ENCODE data around the gene RREB1. TPM values are rescaled to one million over a fixed set of nuclear protein-coding genes. Genes with fewer than 3 reads are reported as not detected.

The RREB1 gene
- total and polyA plus RNA-seq, 2 experiments from 2014 or later = 6.4 to 12.4 TPM

DNA sequence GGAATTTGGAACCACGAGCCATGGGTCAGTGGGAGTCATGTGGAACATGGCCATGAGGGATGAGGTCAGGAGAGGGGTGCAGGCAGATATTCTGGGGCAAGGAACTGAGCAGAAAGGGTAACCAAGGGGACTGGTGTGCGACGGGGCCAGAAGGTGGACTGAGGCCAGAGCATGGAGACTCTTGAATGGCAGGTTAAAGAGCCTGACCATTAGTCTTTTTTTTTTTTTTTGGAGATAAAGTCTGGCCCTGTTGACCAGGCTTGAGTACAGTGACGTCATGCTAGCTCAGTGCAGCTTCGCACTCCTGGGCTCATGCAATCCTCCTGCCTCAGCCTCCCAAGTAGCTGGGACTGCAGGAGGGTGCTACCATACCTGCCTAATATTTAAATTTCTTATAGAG lies 64.0 kb downstream of the RREB1 start:
- in situ Hi-C loops (cut with MboI) = no loop called here
- H3K9me2 ChIP-seq (ENCODE audit: insufficient read depth) = no peaks in the 10 kb centered on the region
- no peak for TF ChIP-seq EZH2phosphoT487 (IDR thresholded peaks at IDR 0.05; ENCODE audit: insufficient read depth, low read depth)
- no peak for TF ChIP-seq EZH2 (IDR thresholded peaks at IDR 0.05; ENCODE audit: insufficient read depth, poor library complexity, severe bottlenecking)
- no peaks in the 10 kb centered on the region for H4K20me1 ChIP-seq (ENCODE audit: insufficient read depth)
- 91% methylated on average over 5 of the region's 5 CpGs for WGBS, 2 experiments (ENCODE audit: low coverage in 1 of 2, low lambda C conversion rate in 2 of 2, missing lambda C conversion rate in 2 of 2)
- no peak overlapping the region for H3K9ac ChIP-seq
- no peak overlapping the region for H2AFZ ChIP-seq
- H3K9me3 ChIP-seq (ENCODE audit: low read depth) = no peaks in the 10 kb centered on the region
- H3K4me2 ChIP-seq (ENCODE audit: unreplicated experiment) = no peak overlapping the region
- H3K79me2 ChIP-seq (ENCODE audit: insufficient read depth) = peaks cover 100% of the 10 kb centered on the region
- H3F3A ChIP-seq (ENCODE audit: insufficient read depth) = peaks cover 20% of the 10 kb centered on the region; the same call in 1 of the 2 replicates
- H3K4me1 ChIP-seq (ENCODE audit: insufficient read depth) = peaks cover 52% of the 10 kb centered on the region
- no peaks in the 10 kb centered on the region for H3K27me3 ChIP-seq (replicated peaks; ENCODE audit: insufficient read depth)
- no peak overlapping the region for H3K27ac ChIP-seq
- H3K36me3 ChIP-seq (ENCODE audit: low read depth) = no peaks in the 10 kb centered on the region
- no peak for DNase-seq
- H3K4me3 ChIP-seq = no peak overlapping the region

DNA sequence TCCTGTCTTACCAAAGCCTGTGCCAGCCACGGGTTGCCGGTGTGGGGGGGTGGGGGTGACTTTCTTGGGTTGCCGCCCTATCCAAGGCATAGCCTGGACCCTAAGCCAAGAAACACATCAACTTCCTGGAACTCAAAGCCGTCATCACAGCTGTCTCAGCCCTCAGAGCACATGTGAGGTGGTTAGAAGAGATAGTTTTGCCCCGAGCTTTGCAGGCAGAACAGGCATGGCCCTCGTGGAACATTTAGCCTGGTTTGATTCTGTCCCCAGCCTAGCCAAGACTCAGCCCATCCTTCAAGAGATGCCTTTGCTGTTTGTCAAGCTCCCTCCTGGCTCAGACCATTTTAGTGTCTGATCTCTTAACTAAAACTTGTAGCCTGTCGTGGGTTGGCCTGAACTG lies 64.9 kb downstream of the RREB1 start:
- H3K36me3 ChIP-seq (ENCODE audit: low read depth) = no peaks in the 10 kb centered on the region; the same call in 1 of the 2 replicates
- no peaks in the 10 kb centered on the region for H3K9me3 ChIP-seq (ENCODE audit: low read depth)
- H2AFZ ChIP-seq = no peak overlapping the region
- in situ Hi-C loops (cut with MboI) = no loop called here
- no peak overlapping the region for H3K9ac ChIP-seq
- H3K4me1 ChIP-seq (ENCODE audit: insufficient read depth) = peaks cover 52% of the 10 kb centered on the region
- peak; percentile 71 for DNase-seq
- no peaks in the 10 kb centered on the region for H4K20me1 ChIP-seq (ENCODE audit: insufficient read depth)
- no peaks in the 10 kb centered on the region for H3K9me2 ChIP-seq (ENCODE audit: insufficient read depth)
- no peaks in the 10 kb centered on the region for H3K27me3 ChIP-seq (replicated peaks; ENCODE audit: insufficient read depth)
- TF ChIP-seq EZH2 (IDR thresholded peaks at IDR 0.05; ENCODE audit: insufficient read depth, poor library complexity, severe bottlenecking) = no peak
- TF ChIP-seq EZH2phosphoT487 (IDR thresholded peaks at IDR 0.05; ENCODE audit: insufficient read depth, low read depth) = no peak
- no peak overlapping the region for H3K4me3 ChIP-seq
- H3K79me2 ChIP-seq (ENCODE audit: insufficient read depth) = peaks cover 100% of the 10 kb centered on the region
- peaks cover 20% of the 10 kb centered on the region; the same call in 1 of the 2 replicates for H3F3A ChIP-seq (ENCODE audit: insufficient read depth)
- peak overlapping the region; percentile 59 for H3K27ac ChIP-seq
- WGBS, 2 experiments (ENCODE audit: low coverage in 1 of 2, low lambda C conversion rate in 2 of 2, missing lambda C conversion rate in 2 of 2) = 28 to 38% methylated on average over 7 of the region's 7 CpGs
- no peak overlapping the region for H3K4me2 ChIP-seq (ENCODE audit: unreplicated experiment)

DNA sequence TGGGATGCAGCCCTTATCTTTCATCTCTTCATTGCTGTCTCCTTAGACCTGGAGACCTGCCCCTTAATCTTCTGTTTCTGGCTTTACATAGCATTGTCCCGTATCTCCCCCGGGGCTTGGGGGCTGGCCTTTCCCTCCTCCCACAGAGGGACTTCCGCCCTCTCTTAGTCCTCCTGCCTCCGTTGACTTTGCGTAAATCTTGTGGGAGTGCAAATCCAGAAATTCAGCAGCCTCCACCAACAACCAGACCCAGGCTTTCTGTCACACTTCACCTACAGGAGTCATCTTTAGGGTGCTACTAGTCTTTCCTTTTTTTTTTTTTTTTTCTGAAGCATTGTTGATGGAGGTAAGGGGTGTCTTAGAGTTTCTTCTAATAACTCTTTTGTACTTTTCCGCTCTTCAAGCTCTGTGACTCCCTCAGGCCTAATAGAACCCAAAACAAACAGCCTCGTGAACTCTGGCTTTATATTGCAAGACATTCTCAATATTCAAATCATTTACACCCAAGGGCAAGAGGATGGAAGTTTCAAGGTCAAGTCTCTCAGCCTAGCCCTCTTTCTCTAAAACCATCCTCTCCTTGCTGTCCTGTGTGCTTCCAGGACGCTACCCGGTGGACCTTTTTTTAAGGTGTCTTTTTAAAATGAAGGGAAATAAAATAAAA lies 66.2 kb downstream of the RREB1 start:
- WGBS, 2 experiments (ENCODE audit: low coverage in 1 of 2, low lambda C conversion rate in 2 of 2, missing lambda C conversion rate in 2 of 2) = 94 to 96% methylated on average over 9 of the region's 9 CpGs
- Histone ChIP-seq H3K4me2 (ENCODE audit: unreplicated experiment) (no peak overlapping the region), H3K9ac (no peak overlapping the region), H3K36me3 (ENCODE audit: low read depth) (peaks cover 7% of the 10 kb centered on the region; the same call in 1 of the 2 replicates), H3K4me3 (no peak overlapping the region), H3K4me1 (ENCODE audit: insufficient read depth) (peaks cover 44% of the 10 kb centered on the region), H3K27me3 (replicated peaks; ENCODE audit: insufficient read depth) (no peaks in the 10 kb centered on the region), H3K79me2 (ENCODE audit: insufficient read depth) (peaks cover 100% of the 10 kb centered on the region), H3F3A (ENCODE audit: insufficient read depth) (peaks cover 13% of the 10 kb centered on the region; the same call in 1 of the 2 replicates), H2AFZ (no peak overlapping the region), H3K27ac (peak overlapping the region; percentile 59; the same call in 1 of the 2 replicates), H3K9me3 (ENCODE audit: low read depth) (no peaks in the 10 kb centered on the region), H3K9me2 (ENCODE audit: insufficient read depth) (no peaks in the 10 kb centered on the region), H4K20me1 (ENCODE audit: insufficient read depth) (no peaks in the 10 kb centered on the region)
- DNase-seq = no peak
- TF ChIP-seq EZH2 (IDR thresholded peaks at IDR 0.05; ENCODE audit: insufficient read depth, poor library complexity, severe bottlenecking) (no peak), EZH2phosphoT487 (IDR thresholded peaks at IDR 0.05; ENCODE audit: insufficient read depth, low read depth) (no peak)
- in situ Hi-C loops (cut with MboI) = no loop called here

DNA sequence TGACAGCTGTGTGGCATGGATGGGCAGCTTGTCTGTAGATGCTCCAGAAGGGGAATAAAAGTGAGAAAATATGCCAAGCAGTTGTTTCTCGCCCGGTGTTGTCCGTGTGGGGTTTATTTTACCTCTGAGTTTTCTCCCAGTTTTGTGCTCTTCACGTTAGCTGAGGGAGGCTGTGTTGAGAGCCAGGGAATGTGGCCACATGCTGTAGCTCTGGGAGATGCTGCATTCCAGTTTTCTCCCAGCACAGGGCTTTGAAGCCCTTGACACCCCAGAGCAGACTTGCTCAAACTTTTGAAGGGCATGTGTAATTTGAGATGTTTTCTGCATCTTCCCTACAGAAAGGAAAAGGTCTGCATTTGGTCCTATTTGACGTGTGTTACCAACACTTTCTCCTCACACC lies 67.7 kb downstream of the RREB1 start:
- Histone ChIP-seq H3K9ac (no peak overlapping the region; the same call in 1 of the 2 replicates), H2AFZ (no peak overlapping the region), H3K79me2 (ENCODE audit: insufficient read depth) (peaks cover 100% of the 10 kb centered on the region), H3K27me3 (replicated peaks; ENCODE audit: insufficient read depth) (no peaks in the 10 kb centered on the region), H3K4me3 (no peak overlapping the region), H3K27ac (peak overlapping the region; percentile 5; the same call in 1 of the 2 replicates), H3K36me3 (ENCODE audit: low read depth) (peaks cover 12% of the 10 kb centered on the region; the same call in 1 of the 2 replicates), H3K9me2 (ENCODE audit: insufficient read depth) (no peaks in the 10 kb centered on the region), H3K4me1 (ENCODE audit: insufficient read depth) (peaks cover 30% of the 10 kb centered on the region), H3K9me3 (ENCODE audit: low read depth) (no peaks in the 10 kb centered on the region), H4K20me1 (ENCODE audit: insufficient read depth) (no peaks in the 10 kb centered on the region), H3K4me2 (ENCODE audit: unreplicated experiment) (no peak overlapping the region), H3F3A (ENCODE audit: insufficient read depth) (0 out of 2 replicates have a peak, but pooled peaks cover 11% of the 10 kb centered on the region)
- in situ Hi-C loops (cut with MboI) = no loop called here
- 75 to 76% methylated on average over 5 of the region's 5 CpGs for WGBS, 2 experiments (ENCODE audit: low coverage in 1 of 2, low lambda C conversion rate in 2 of 2, missing lambda C conversion rate in 2 of 2)
- no peak for DNase-seq
- no peak for TF ChIP-seq EZH2phosphoT487 (IDR thresholded peaks at IDR 0.05; ENCODE audit: insufficient read depth, low read depth)
- no peak for TF ChIP-seq EZH2 (IDR thresholded peaks at IDR 0.05; ENCODE audit: insufficient read depth, poor library complexity, severe bottlenecking)
